SK-N-DZ (cell line): ENCODE data around the gene ZNF800.
A peak's percentile ranks its signal among the peaks of the same experiment; 100 is the strongest.

Experiments used
- DNase-seq: peaks from one replicate; pipeline ENCODE4 v3.0.0-alpha.2; 2015; ENCODE audit warnings: low spot score

Gene ZNF800

DNA sequence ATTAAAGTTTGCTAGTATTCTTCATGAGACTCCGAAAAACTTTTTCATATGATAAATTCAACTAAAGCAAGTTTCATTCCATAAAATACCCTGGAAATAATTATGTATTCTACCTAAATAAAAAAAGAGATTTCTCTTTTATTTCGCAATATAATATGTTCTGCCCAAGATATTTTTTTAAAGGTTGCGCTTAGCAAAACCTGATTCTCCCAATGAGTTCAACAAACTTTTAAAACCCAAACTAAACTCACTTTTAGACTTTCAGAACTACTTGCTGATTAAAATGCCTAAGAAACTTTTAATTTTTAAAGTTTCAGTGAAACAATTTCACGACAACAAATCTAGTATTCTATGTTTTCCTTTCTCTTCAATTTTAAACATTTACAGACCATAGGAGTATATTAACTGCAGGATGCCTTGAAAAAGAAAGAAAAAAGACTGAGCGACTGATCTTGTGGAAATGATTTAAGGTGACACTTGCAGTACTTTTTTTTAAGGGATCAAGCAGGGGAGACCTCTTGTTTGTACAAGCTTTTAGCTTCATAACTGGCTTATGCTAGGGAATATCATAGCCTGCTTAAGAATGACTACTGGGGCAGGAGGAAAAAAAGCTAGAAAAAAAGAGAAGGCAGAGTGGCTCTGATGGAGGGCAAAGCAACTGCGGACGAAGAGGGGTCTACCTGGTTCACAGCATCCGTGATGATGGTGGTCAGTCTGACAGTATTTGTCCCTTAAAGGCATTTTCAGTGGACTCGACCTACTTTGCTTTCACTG is 1.5 kb downstream of the ZNF800 start:
- no peak for DNase-seq

GRCh38 chr7:127390186-127390816 is 2.2 kb downstream of the ZNF800 start:
- no peak for DNase-seq

DNA sequence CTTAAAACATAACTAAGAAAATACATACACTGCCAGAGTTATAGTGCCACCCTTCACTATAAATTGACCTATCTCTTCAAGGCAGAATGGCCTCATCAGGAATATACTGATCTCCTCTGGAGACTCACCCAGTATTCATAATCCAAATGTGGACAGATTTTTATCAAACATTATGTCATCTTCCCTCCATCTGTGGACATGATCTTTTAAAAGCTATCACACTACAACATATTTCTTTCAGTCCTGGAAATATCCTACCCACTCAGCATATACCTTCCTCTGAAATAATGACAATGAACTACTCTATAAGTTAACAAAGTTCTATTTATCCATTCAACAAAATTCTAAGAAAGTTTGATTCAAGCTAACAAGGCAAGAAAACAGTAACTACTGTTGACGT is 3.2 kb downstream of the ZNF800 start:
- DNase-seq = no peak

- no peak for DNase-seq
Measured at GRCh38 chr7:127387974-127388373, 4.5 kb downstream of the ZNF800 start.

DNA sequence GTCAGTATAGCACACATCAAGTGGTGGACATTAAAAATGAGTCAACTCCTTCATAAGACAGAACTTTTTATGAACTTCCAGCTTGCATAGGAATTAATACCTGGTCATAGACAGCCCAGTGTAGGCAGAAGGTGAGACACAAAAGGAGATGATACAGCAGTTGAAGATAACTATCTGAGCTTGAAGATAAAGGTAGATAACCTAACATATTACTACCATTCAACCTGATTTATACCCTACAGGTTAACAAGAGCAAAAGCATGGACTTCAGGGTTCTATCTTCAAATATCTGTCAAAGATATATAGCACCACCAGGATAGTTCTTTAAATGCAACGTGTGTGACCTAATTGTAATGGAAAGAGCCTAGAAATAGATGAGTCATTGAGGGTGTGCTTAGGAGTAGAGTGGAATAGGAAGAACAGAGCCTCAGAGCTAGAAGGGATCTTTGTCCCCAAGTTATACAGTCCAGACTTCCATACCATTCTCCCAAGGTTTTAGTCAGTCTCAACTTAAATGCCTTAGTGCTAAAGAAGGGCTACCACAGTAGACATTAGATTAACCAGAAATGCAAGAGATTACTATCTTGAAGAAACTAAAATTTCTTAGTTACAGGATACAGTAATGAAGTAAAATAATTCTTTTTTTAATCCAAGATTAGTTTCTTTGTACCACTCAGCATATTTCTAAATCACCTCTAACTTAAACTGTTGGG is 9.2 kb downstream of the ZNF800 start:
- DNase-seq = no peak

DNA sequence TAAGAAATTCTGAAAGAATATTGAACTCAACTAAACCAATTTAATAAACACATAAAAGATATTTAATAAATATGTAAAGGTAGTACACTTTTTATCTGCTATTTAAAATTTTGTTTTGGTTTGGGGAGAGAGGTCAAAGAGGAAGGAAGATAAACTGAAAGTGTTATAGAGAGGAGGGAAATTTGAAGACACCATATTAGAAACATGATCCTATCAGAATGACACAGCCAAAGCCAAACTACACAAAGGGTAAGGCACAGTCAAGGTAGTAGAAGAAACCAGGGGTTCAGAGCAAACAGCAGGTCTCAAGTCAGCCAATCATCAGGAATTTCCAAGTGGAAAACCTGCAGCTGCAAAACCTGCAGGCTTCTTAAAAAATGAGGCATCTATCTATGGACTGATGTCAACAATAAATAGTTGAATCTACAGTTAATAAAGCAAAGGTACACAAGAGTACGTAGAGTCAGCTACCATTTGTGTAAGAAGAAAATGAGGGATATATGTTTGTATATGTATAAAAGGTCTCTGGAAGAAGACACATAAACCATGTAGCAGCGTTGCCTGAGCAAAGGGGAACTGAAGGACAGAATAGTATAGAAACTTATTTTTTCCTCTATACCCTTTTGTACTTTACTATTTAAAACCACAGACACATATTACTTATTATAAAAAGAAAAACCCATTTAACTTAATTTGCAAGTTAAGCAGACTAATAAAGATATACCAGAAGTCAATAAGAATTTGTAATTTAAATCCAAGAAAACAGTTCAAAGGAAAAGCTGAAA is 10.0 kb downstream of the ZNF800 start:
- no peak for DNase-seq

GRCh38 chr7:127380479-127380878 is 12.0 kb downstream of the ZNF800 start:
- DNase-seq = no peak

DNA sequence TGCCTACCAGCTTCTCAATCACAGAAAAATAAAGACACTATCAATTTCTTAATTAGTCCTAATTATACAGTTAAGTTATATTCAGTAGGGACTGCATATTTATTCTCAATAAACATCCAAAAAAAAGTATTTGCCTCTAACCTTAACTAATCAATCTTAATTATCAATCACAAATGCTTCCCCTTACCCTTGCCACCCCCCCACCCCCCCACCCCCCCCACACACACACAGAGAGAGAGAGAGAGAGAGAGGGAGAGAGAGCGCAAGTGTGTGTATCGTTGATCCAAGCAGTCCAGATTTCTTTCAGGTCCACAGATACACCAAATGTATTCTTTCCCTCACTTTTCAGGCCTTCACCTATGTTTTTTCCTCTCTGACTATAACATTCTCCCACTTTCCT is 12.9 kb downstream of the ZNF800 start:
- DNase-seq = no peak

- DNase-seq = no peak
Measured at GRCh38 chr7:127378537-127378936, 14.0 kb downstream of the ZNF800 start.

DNA sequence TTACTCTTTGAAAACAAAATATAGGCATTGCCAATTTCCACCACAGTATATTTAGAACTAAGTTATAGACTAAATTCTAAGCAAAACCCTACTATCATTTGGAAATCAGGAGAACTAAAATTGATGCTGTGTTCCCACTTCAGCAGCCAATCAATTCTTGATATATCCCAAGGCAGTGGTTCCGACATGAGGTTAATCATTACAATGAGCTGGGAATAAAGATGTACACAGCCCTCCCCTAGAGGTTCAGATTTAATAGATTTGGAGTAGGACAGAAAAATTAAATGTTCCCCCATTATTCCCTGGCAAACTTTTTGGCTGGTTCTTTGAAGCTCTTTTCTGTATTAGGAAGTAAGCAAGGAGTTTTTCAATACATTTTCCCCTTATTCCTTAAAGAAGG is 15.1 kb downstream of the ZNF800 start:
- no peak for DNase-seq

DNA sequence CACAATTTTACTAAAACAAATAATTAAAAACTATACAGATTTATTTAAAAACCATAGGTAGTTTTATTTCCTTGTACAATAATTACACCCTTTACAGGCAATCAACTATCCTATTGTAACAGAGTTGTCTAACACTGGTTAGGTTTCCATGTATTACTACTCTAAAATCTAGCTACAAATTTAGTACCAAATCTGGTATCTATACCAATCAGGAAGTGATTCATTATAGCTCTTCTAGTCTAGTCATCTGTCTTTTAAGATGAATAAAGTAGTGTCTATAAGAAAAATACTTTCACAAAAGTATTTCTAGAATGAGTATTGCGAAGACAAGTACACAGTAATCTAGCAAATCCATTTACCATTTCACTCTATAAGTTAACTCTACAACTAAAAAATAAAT is 16.9 kb downstream of the ZNF800 start:
- DNase-seq = no peak

GRCh38 chr7:127367679-127368078 is 24.8 kb downstream of the ZNF800 start:
- DNase-seq = no peak

GRCh38 chr7:127366680-127367079 is 25.8 kb downstream of the ZNF800 start:
- DNase-seq = peak; percentile 94

GRCh38 chr7:127365957-127366315 is 26.6 kb downstream of the ZNF800 start:
- DNase-seq = no peak

GRCh38 chr7:127365164-127365956 is 27.1 kb downstream of the ZNF800 start:
- DNase-seq = no peak

DNA sequence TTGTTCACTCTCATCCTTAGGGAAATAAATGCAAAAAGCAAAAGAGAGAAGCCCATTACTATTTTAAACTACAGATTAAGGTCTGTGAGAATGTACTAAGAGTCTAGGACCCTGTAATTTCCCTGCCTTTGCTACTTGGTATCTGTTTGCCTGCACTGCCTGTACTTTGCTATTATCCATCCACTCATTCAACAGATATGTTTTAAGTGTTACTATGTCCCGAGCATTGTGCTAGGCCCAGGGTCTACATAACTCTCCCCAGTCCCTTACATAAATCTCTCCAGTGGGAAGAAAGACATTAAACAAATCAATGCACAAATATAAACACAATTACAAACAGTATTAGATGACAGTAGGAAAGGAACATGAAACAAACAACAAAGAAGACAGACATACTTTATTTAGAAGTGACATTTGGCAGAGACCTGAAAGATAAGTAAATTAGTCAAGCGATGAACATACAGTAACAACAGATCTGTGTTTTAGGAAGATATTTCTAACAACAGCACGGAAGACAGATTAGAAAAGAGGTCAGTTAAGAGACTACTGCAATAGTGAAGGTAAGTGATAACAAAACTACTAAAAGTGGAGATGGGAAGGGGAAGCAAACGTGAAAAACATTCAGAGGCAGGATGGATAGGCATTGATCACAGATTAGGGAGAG is 30.0 kb downstream of the ZNF800 start:
- DNase-seq = no peak

GRCh38 chr7:127361736-127362135 is 30.8 kb downstream of the ZNF800 start:
- no peak for DNase-seq

- no peak for DNase-seq
Measured at GRCh38 chr7:127359011-127359410, 33.5 kb downstream of the ZNF800 start.

- no peak for DNase-seq
Measured at GRCh38 chr7:127353897-127354296, 38.6 kb downstream of the ZNF800 start.

DNA sequence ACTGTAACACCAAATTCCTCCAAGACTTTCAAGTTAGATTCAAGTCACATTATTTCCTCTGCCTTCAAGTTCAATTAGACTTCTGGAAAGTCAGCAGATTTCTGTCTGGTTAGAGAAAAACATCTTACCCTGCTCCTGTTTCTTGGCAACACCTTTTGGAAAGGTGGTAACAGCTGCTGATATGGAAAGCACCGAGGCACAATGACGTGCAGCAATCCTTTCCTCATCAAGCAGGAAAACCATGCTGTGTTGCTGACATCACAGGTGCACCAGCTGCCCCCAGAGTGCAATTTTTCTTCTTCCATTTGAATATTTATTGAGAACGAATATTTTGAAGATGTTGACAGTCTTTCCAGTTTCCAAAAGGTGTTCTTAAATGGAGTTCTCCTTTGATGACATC is 41.9 kb downstream of the ZNF800 start:
- no peak for DNase-seq

GRCh38 chr7:127349881-127350280 is 42.6 kb downstream of the ZNF800 start:
- DNase-seq = no peak
